ENCODE measurements around the gene SH3PXD2A.
"Not testable (repeated sequence)": the region's sequence is repeated elsewhere in the genome, so short reads cannot be mapped to it uniquely, and the experiment has no call there.

- not testable (repeated sequence) for TF ChIP-seq ZSCAN30 (tag by site-specific recombination; IDR thresholded peaks at IDR 0.05); ZNF223 (tag by site-specific recombination; IDR thresholded peaks at IDR 0.05); CTCF (tag by site-specific recombination; IDR thresholded peaks at IDR 0.05); ZNF169 (tag by site-specific recombination; IDR thresholded peaks at IDR 0.05); ZNF510 (tag by site-specific recombination; IDR thresholded peaks at IDR 0.05; ENCODE audit: insufficient replicate concordance); SALL2 (tag by site-specific recombination; IDR thresholded peaks at IDR 0.05; ENCODE audit: borderline replicate concordance); KLF16 (tag by site-specific recombination; IDR thresholded peaks at IDR 0.05); REST (tag by site-specific recombination; IDR thresholded peaks at IDR 0.05); MZF1 (tag by site-specific recombination; IDR thresholded peaks at IDR 0.05; ENCODE audit: borderline replicate concordance); ZBTB8A (tag by site-specific recombination; IDR thresholded peaks at IDR 0.05); ZNF623 (tag by site-specific recombination; IDR thresholded peaks at IDR 0.05)
- TF ChIP-seq, protein P1, sequence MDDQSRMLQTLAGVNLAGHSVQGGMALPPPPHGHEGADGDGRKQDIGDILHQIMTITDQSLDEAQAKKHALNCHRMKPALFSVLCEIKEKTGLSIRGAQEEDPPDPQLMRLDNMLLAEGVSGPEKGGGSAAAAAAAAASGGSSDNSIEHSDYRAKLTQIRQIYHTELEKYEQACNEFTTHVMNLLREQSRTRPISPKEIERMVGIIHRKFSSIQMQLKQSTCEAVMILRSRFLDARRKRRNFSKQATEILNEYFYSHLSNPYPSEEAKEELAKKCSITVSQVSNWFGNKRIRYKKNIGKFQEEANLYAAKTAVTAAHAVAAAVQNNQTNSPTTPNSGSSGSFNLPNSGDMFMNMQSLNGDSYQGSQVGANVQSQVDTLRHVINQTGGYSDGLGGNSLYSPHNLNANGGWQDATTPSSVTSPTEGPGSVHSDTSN (CRISPR knock-in tag; IDR thresholded peaks at IDR 0.05), result not testable (repeated sequence)
- TF ChIP-seq, protein P2, sequence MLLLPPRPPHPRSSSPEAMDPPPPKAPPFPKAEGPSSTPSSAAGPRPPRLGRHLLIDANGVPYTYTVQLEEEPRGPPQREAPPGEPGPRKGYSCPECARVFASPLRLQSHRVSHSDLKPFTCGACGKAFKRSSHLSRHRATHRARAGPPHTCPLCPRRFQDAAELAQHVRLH (tag by site-specific recombination; IDR thresholded peaks at IDR 0.05), result not testable (repeated sequence)
Observed at GRCh38 chr10:103608056-103608455, 247.3 kb downstream of the SH3PXD2A start.
